PC-3 (cell line): ENCODE measurements around the gene MAML2.

Source experiments
- CTCF ChIP-seq: fragments of 300-600 bp; sonication (generic); conservative IDR thresholded peaks from 2 replicates; pipeline ENCODE4 v1.5.1; 2017; ENCODE audit warnings: antibody characterized with exemption, low read depth, mild to moderate bottlenecking, low read length
- EZH2 ChIP-seq: fragments of 300-600 bp; sonication (generic); IDR thresholded peaks from one replicate; pipeline ENCODE4 v1.6.1; 2017; ENCODE audit warnings: antibody characterized with exemption, mild to moderate bottlenecking, low read length; ENCODE audit not compliant: unreplicated experiment

DNA sequence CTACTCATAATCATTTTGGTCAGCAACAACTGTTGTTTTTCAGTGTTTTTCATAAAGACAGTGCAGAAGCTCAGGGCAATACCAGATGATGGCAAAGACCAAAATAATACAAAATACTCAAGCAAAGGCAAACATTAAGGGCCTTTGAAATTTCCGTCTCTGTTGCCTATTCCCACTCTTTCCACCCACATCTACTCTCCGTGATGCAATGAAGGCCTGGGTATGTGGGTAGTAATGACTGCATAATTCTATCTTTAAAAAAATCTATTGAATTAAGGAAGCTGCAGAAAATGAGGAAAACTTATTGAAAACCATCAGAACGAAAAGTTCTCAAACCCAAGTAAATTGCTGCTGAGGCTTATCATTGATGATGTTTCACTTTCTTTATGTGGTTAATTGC lies 203.3 kb downstream of the MAML2 start:
- TF ChIP-seq CTCF = no peak
- no peak for TF ChIP-seq EZH2
